ENCODE results near the gene GRM5.

DNA sequence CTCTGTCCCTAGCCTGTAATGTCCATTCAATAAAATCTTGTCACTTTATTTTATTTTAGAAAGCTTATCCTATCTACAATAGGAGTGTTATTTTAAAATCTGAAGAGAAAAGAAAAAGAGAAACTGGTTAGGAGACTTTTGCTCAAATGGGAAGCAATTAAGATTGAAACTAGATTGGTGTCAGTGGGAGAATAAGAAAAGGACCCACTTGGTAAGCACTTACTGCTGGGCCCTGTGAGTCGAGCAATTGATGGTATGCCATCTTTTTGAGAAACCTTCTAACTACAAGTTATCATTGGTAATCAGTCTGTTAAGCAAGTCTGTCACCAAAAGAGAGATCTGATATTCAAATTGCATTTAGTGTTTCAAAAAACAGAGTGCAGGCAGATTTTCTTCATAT, 258.4 kb downstream of the GRM5 start:
- no peak for TF ChIP-seq TAF1 (IDR thresholded peaks at IDR 0.05; ENCODE audit: low read depth, low read length)
- TF ChIP-seq POLR2A (IDR thresholded peaks at IDR 0.05; ENCODE audit: low read depth, low read length), result no peak
- TF ChIP-seq SPI1 (IDR thresholded peaks at IDR 0.05; ENCODE audit: low read depth, low read length), result no peak
- TF ChIP-seq POLR2AphosphoS5 (IDR thresholded peaks at IDR 0.05; ENCODE audit: low read depth, low read length), result no peak
